Measurements from ENCODE around the gene EPHA8. TPM values are rescaled to one million over a fixed set of nuclear protein-coding genes. Genes with fewer than 3 reads are reported as not detected.
A peak's percentile ranks its signal among the peaks of the same experiment; 100 is the strongest.

EPHA8 gene
- total and polyA plus RNA-seq, 3 donors from 2014 or later = 2.3 to 6.0 (median 5.2) TPM

DNA sequence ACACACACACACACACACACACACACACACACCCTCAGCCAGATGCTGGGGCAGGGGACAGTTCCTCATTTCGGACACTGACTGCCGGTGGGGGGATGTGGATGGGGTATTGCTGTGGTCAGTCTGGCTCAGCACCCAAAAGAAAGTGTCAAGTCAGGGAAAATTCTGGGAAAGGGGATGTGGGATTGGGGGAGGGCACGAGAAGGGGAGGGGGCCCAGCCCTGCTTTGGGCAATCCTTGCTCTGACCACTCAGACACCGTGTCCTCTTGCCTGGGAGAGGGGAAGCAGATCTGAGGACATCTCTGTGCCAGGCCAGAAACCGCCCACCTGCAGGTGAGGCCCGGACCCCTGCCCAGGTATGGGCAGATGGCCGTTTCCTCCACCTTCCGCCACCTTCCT, 80.1 kb downstream of the EPHA8 start, which contains the start of gene C1QC:
Gene C1QC (plus strand): TSS at position 253 of the 400 bp plus-strand sequence. CDS start 391 bp downstream, outside the sequence.
- Histone ChIP-seq H3K27ac (no peak within 1 kb of the TSS), H3K4me3 (no peak within 1 kb of the TSS), H3K27me3 (no peaks in the 10 kb centered on the region), H3K4me1 (no peaks in the 10 kb centered on the region), H3K9me3 (no peaks in the 10 kb centered on the region), H3K36me3 (ENCODE audit: low read depth, missing control alignments) (no peaks in the 10 kb centered on the region)
- DNase-seq = peak; percentile 29
- intact Hi-C loops (cut with DNase I; ENCODE audit: low total_unique reads) = loop anchor here (5.0 kb wide), 1 partner anchor 221 kb away; no protein-coding TSS in a partner anchor
- TF ChIP-seq CTCF (IDR thresholded peaks at IDR 0.05) (no peak), POLR2A (IDR thresholded peaks at IDR 0.05) (no peak)
- 77 to 90% methylated on average over 6 to 8 of the region's 8 CpGs for WGBS, 2 donors

DNA sequence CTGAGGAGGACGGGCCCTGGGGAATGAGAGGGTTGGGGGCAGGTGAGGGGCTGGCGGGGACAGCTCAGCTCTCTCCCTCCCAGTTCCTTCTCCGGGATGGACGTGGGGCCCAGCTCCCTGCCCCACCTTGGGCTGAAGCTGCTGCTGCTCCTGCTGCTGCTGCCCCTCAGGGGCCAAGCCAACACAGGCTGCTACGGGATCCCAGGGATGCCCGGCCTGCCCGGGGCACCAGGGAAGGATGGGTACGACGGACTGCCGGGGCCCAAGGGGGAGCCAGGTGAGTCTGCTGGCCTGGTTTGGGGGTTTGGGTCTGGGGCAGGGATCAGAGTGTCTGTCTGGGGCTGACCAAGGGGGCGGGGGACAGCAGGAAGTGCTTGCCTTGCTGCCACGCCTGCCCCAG, 80.6 kb downstream of the EPHA8 start:
- Histone ChIP-seq H3K4me3 (no peak overlapping the region), H3K27me3 (no peaks in the 10 kb centered on the region), H3K4me1 (no peaks in the 10 kb centered on the region), H3K36me3 (ENCODE audit: low read depth, missing control alignments) (no peaks in the 10 kb centered on the region), H3K9me3 (no peaks in the 10 kb centered on the region), H3K27ac (no peak overlapping the region)
- intact Hi-C loops (cut with DNase I; ENCODE audit: low total_unique reads) = loop anchor here (5.0 kb wide), 1 partner anchor 222 kb away; no protein-coding TSS in a partner anchor
- 40 to 87% methylated on average over 2 to 12 of the region's 12 CpGs for WGBS, 2 donors
- no peak for DNase-seq
- TF ChIP-seq POLR2A (IDR thresholded peaks at IDR 0.05) = no peak
- TF ChIP-seq CTCF (IDR thresholded peaks at IDR 0.05) = no peak

GRCh38 chr1:22645931-22646330, 82.6 kb downstream of the EPHA8 start:
- DNase-seq = no peak
- Histone ChIP-seq H3K9me3 (no peaks in the 10 kb centered on the region), H3K4me1 (no peaks in the 10 kb centered on the region), H3K4me3 (no peak overlapping the region), H3K27ac (no peak overlapping the region), H3K27me3 (no peaks in the 10 kb centered on the region), H3K36me3 (ENCODE audit: low read depth, missing control alignments) (no peaks in the 10 kb centered on the region)
- TF ChIP-seq POLR2A (IDR thresholded peaks at IDR 0.05) (no peak), CTCF (IDR thresholded peaks at IDR 0.05) (no peak)
- intact Hi-C loops (cut with DNase I; ENCODE audit: low total_unique reads) = no loop called here
- 84 to 93% methylated on average over 7 of the region's 7 CpGs for WGBS, 2 donors

GRCh38 chr1:22646384-22646783, 83.1 kb downstream of the EPHA8 start:
- no peak for TF ChIP-seq POLR2A (IDR thresholded peaks at IDR 0.05)
- TF ChIP-seq CTCF (IDR thresholded peaks at IDR 0.05) = no peak
- H3K27ac ChIP-seq = no peak overlapping the region
- 88 to 100% methylated on average over 1 of the region's 1 CpG for WGBS, 2 donors
- no peaks in the 10 kb centered on the region for H3K4me1 ChIP-seq
- no peaks in the 10 kb centered on the region for H3K36me3 ChIP-seq (ENCODE audit: low read depth, missing control alignments)
- H3K9me3 ChIP-seq = no peaks in the 10 kb centered on the region
- H3K4me3 ChIP-seq = no peak overlapping the region
- no peaks in the 10 kb centered on the region for H3K27me3 ChIP-seq
- intact Hi-C loops (cut with DNase I; ENCODE audit: low total_unique reads) = no loop called here
- DNase-seq = no peak

DNA sequence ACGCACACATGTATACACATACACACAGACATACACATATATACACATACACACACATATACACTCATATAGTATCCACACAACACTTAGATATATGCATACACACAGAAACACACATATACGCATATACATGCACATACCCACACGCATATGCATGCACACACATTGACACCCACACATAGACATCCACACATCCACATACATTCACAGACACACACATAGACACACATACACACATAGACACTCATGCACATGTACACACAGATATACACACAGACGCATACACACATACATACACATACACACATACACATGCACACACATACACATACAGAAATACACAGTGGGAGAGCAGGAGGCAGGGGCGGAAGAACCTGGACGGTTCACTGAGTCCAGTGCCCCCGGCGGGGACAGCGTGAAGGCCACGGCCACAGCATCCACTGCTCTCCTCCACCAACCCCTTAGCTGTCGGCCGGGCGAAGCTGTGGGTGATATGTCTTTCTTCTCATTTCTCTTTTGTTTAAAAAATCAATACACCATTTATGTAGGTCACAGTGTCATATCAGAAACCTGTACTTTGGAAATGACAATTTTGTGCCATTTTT, 86.9 kb downstream of the EPHA8 start:
- H3K4me1 ChIP-seq = no peaks in the 10 kb centered on the region
- no peaks in the 10 kb centered on the region for H3K27me3 ChIP-seq
- 87 to 88% methylated on average over 13 of the region's 13 CpGs for WGBS, 2 donors
- H3K9me3 ChIP-seq = no peaks in the 10 kb centered on the region
- no peak overlapping the region for H3K4me3 ChIP-seq
- no peak for TF ChIP-seq CTCF (IDR thresholded peaks at IDR 0.05)
- no peak for TF ChIP-seq POLR2A (IDR thresholded peaks at IDR 0.05)
- H3K36me3 ChIP-seq (ENCODE audit: low read depth, missing control alignments) = no peaks in the 10 kb centered on the region
- DNase-seq = no peak
- intact Hi-C loops (cut with DNase I; ENCODE audit: low total_unique reads) = no loop called here
- H3K27ac ChIP-seq = no peak overlapping the region

Data from testis (tissue), 3 donors.